Measurements from ENCODE around the gene OSBPL3. TPM values are rescaled to one million over a fixed set of nuclear protein-coding genes. Genes with fewer than 3 reads are reported as not detected.

OSBPL3 gene
- polyA plus RNA-seq, 1 of the 3 experiments (the other 2 are of a cell fraction) = 23.2 TPM

DNA sequence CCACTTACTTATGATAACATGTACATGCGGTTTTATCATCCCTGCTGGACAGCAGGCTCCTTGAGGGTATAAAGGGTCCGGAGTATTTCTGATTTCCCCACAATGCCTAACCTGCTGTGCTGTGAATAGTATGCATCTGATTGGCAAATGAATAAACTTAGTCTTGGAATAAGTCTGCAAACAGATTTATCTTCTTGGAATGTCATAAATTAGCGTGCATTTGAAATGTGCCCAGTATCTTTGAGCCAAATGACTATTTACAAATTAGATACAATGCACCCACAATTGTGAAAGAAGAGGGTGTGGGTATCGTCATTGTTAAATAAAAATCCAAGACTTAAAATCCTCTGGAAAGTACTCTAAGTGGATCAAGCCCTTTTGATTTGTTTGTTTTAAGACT is 106.0 kb downstream of the OSBPL3 start:
- Histone ChIP-seq H3K4me2 (no peak overlapping the region), H3K27ac (ENCODE audit: low read depth in 2 of 2, low read length in 1 of 2) (no peak overlapping the region), H3K27me3 (ENCODE audit: insufficient read depth) (no peaks in the 10 kb centered on the region), H3K4me1 (ENCODE audit: control insufficient read depth in 1 of 2, insufficient read depth in 2 of 2, low read depth in 1 of 2, low read length in 1 of 2) (peaks cover 0 to 3% of the 10 kb centered on the region in 2 experiments; a peak in 2 of 4 replicates), H3K9me3 (no peaks in the 10 kb centered on the region), H3K9me2 (no peaks in the 10 kb centered on the region), H3K36me3 (replicated peaks in 1 of 2; ENCODE audit: control insufficient read depth in 1 of 2, insufficient read depth in 2 of 2, low read length in 1 of 2) (peaks cover 14 to 16% of the 10 kb centered on the region in 2 experiments), H3F3A (replicated peaks; ENCODE audit: insufficient read depth) (peaks cover 7% of the 10 kb centered on the region), H2AFZ (ENCODE audit: low read depth) (no peak overlapping the region), H3K4me3 (ENCODE audit: low read depth in 2 of 2, low read length in 1 of 2) (no peak overlapping the region), H4K20me1 (ENCODE audit: insufficient read depth) (no peaks in the 10 kb centered on the region), H3K79me2 (ENCODE audit: insufficient read depth) (peaks cover 4% of the 10 kb centered on the region; the same call in 1 of the 2 replicates), H3K9ac (no peak overlapping the region)
- no peak for DNase-seq
- 77% methylated on average over 4 of the region's 4 CpGs for WGBS (ENCODE audit: low lambda C conversion rate)
- ChIA-PET CTCF (no interaction called here), POLR2A (no interaction called here)
- TF ChIP-seq, protein P1, sequence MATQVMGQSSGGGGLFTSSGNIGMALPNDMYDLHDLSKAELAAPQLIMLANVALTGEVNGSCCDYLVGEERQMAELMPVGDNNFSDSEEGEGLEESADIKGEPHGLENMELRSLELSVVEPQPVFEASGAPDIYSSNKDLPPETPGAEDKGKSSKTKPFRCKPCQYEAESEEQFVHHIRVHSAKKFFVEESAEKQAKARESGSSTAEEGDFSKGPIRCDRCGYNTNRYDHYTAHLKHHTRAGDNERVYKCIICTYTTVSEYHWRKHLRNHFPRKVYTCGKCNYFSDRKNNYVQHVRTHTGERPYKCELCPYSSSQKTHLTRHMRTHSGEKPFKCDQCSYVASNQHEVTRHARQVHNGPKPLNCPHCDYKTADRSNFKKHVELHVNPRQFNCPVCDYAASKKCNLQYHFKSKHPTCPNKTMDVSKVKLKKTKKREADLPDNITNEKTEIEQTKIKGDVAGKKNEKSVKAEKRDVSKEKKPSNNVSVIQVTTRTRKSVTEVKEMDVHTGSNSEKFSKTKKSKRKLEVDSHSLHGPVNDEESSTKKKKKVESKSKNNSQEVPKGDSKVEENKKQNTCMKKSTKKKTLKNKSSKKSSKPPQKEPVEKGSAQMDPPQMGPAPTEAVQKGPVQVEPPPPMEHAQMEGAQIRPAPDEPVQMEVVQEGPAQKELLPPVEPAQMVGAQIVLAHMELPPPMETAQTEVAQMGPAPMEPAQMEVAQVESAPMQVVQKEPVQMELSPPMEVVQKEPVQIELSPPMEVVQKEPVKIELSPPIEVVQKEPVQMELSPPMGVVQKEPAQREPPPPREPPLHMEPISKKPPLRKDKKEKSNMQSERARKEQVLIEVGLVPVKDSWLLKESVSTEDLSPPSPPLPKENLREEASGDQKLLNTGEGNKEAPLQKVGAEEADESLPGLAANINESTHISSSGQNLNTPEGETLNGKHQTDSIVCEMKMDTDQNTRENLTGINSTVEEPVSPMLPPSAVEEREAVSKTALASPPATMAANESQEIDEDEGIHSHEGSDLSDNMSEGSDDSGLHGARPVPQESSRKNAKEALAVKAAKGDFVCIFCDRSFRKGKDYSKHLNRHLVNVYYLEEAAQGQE (IDR thresholded peaks at IDR 0.05; ENCODE audit: low read depth, low read length) = no peak
- no peak for TF ChIP-seq NFIC (IDR thresholded peaks at IDR 0.05; ENCODE audit: borderline replicate concordance)
- no peak for TF ChIP-seq GABPA (IDR thresholded peaks at IDR 0.05; ENCODE audit: low read depth)
- no peak for TF ChIP-seq JUND (IDR thresholded peaks at IDR 0.05)
- no peak for TF ChIP-seq FOXJ3 (CRISPR knock-in tag; IDR thresholded peaks at IDR 0.05)
- TF ChIP-seq, protein P2, sequence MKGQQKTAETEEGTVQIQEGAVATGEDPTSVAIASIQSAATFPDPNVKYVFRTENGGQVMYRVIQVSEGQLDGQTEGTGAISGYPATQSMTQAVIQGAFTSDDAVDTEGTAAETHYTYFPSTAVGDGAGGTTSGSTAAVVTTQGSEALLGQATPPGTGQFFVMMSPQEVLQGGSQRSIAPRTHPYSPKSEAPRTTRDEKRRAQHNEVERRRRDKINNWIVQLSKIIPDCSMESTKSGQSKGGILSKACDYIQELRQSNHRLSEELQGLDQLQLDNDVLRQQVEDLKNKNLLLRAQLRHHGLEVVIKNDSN (IDR thresholded peaks at IDR 0.05; ENCODE audit: borderline replicate concordance, low read depth) = no peak
- TF ChIP-seq, protein P3, sequence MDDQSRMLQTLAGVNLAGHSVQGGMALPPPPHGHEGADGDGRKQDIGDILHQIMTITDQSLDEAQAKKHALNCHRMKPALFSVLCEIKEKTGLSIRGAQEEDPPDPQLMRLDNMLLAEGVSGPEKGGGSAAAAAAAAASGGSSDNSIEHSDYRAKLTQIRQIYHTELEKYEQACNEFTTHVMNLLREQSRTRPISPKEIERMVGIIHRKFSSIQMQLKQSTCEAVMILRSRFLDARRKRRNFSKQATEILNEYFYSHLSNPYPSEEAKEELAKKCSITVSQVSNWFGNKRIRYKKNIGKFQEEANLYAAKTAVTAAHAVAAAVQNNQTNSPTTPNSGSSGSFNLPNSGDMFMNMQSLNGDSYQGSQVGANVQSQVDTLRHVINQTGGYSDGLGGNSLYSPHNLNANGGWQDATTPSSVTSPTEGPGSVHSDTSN (IDR thresholded peaks at IDR 0.05) = no peak
- TF ChIP-seq, protein P4, sequence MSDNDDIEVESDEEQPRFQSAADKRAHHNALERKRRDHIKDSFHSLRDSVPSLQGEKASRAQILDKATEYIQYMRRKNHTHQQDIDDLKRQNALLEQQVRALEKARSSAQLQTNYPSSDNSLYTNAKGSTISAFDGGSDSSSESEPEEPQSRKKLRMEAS (IDR thresholded peaks at IDR 0.05; ENCODE audit: low read depth) = no peak
- TF ChIP-seq RCOR1 (IDR thresholded peaks at IDR 0.05; ENCODE audit: low read length) = no peak
- TF ChIP-seq SMC3 (IDR thresholded peaks at IDR 0.05; ENCODE audit: low read depth, low read length) = no peak
- TF ChIP-seq SIN3A (IDR thresholded peaks at IDR 0.05; ENCODE audit: borderline replicate concordance, low read depth, low read length) = no peak
- TF ChIP-seq, protein P5, sequence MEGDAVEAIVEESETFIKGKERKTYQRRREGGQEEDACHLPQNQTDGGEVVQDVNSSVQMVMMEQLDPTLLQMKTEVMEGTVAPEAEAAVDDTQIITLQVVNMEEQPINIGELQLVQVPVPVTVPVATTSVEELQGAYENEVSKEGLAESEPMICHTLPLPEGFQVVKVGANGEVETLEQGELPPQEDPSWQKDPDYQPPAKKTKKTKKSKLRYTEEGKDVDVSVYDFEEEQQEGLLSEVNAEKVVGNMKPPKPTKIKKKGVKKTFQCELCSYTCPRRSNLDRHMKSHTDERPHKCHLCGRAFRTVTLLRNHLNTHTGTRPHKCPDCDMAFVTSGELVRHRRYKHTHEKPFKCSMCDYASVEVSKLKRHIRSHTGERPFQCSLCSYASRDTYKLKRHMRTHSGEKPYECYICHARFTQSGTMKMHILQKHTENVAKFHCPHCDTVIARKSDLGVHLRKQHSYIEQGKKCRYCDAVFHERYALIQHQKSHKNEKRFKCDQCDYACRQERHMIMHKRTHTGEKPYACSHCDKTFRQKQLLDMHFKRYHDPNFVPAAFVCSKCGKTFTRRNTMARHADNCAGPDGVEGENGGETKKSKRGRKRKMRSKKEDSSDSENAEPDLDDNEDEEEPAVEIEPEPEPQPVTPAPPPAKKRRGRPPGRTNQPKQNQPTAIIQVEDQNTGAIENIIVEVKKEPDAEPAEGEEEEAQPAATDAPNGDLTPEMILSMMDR (IDR thresholded peaks at IDR 0.05) = no peak
- TF ChIP-seq POLR2AphosphoS5 (IDR thresholded peaks at IDR 0.05; ENCODE audit: low read depth, low read length) = no peak
- no peak for TF ChIP-seq NRF1 (IDR thresholded peaks at IDR 0.05; ENCODE audit: low read depth, low read length)
- no peak for TF ChIP-seq ELF1 (IDR thresholded peaks at IDR 0.05)

Measured in SK-N-SH (cell line).